Epithelial cell of esophagus (primary cell): Measurements from ENCODE around the gene PRDX4.
"Not testable (repeated sequence)": the region's sequence is repeated elsewhere in the genome, so short reads cannot be mapped to it uniquely, and the experiment has no call there.

Experiments used
- DNase-seq: peaks from one replicate; pipeline ENCODE4 v3.0.0; 2010; ENCODE audit warnings: low read depth
- H3K4me3 ChIP-seq: 2 replicates; pipeline ENCODE4 v1.5.1; 2011; ENCODE audit warnings: mild to moderate bottlenecking, low read length, control low read depth
- CTCF ChIP-seq: IDR thresholded peaks from 2 replicates; pipeline ENCODE4 v1.5.1; 2011; ENCODE audit warnings: low read depth, mild to moderate bottlenecking, low read length, control low read depth, inconsistent platforms; ENCODE audit not compliant: insufficient read depth; ENCODE audit errors: missing control alignments

PRDX4 gene

GRCh38 chrX:23633834-23634580, 33.3 kb upstream of the PRDX4 start:
- no peak overlapping the region for H3K4me3 ChIP-seq
- DNase-seq: peak; percentile 2
- no peak for TF ChIP-seq CTCF

- no peak for TF ChIP-seq CTCF
- no peak for DNase-seq
- no peak overlapping the region for H3K4me3 ChIP-seq
Observed at GRCh38 chrX:23637187-23637586, 30.1 kb upstream of the PRDX4 start.

- no peak overlapping the region for H3K4me3 ChIP-seq
- no peak for DNase-seq
- no peak for TF ChIP-seq CTCF
Observed at GRCh38 chrX:23643020-23643419, 24.3 kb upstream of the PRDX4 start.

GRCh38 chrX:23644744-23645143, 22.5 kb upstream of the PRDX4 start:
- DNase-seq: no peak
- no peak overlapping the region for H3K4me3 ChIP-seq
- no peak for TF ChIP-seq CTCF

GRCh38 chrX:23656091-23656490, 11.2 kb upstream of the PRDX4 start:
- no peak for TF ChIP-seq CTCF
- DNase-seq: no peak
- H3K4me3 ChIP-seq: no peak overlapping the region

- DNase-seq: peak; percentile 30
- H3K4me3 ChIP-seq: no peak overlapping the region
- TF ChIP-seq CTCF: no peak
Observed at GRCh38 chrX:23656684-23657083, 10.6 kb upstream of the PRDX4 start.

GRCh38 chrX:23659339-23659738, 8.0 kb upstream of the PRDX4 start:
- TF ChIP-seq CTCF: no peak
- DNase-seq: no peak
- no peak overlapping the region for H3K4me3 ChIP-seq

- not testable (repeated sequence) for DNase-seq, H3K4me3 ChIP-seq
Observed at GRCh38 chrX:23660083-23660765, 7.1 kb upstream of the PRDX4 start.
